K562 (cell line): ENCODE results near the gene ADAM8. TPM values are rescaled to one million over a fixed set of nuclear protein-coding genes. Genes with fewer than 3 reads are reported as not detected.

Source experiments
- ATAC-seq: fragments of 200-7000 bp; cut with Tn5 transposase; 3 replicates; pipeline ENCODE4 v1.9.1; 2020; ENCODE audit warnings: moderate library complexity
- BruUV-seq: library from RNA; stranded (reverse); fragments of 400-500 nt; replicated peaks from 2 replicates; lab custom pipeline; 2021; lab: Mats Ljungman, UMichigan
- CTCF ChIA-PET: fragments of 300-600 bp; formaldehyde crosslinking; extraction: SDS; loops from one replicate; lab custom pipeline; 2021; ENCODE audit warnings: low intra/inter-chr PET ratio; lab: Yijun Ruan, JAX
- POLR2A ChIA-PET: fragments of 300-600, 350-650 bp; sonication (Branson Sonifier 250); formaldehyde crosslinking; extraction: SDS; loops from one replicate; lab custom pipeline; 2021; ENCODE audit warnings: antibody characterized with exemption, inconsistent platforms; lab: Yijun Ruan, JAX
- DNase-seq, 4 experiments: peaks; one replicate each; pipeline versions ENCODE4 v3.0.0 to v3.0.0-alpha.2; 2011 to 2018; ENCODE audit warnings: low spot score in 3 of 4, mixed read lengths in 3 of 4; ENCODE audit errors: extremely low read depth in 1 of 4
- FAIRE-seq: peaks from 2 replicates; lab custom pipeline; 2011; peaks lifted over from hg19 to GRCh38; lab: Jason Lieb, UNC
- H2AFZ ChIP-seq: 2 replicates; pipeline ENCODE4 v1.6.0; 2011; ENCODE audit warnings: low read depth, low read length, control low read depth, inconsistent platforms
- H3K27ac ChIP-seq: fragments of 200-600 bp; 3 replicates; pipeline ENCODE4 v1.8.0; 2011; ENCODE audit warnings: low read depth, mild to moderate bottlenecking, control low read depth, inconsistent platforms, low read length, moderate library complexity, mixed read lengths; ENCODE audit errors: extremely low read depth
- H3K27me3 ChIP-seq, 2 experiments: fragments of 300-600 bp in 1 of 2; 2 replicates in 1 of 2; 3 replicates in 1 of 2; pipeline versions ENCODE4 v1.6.0 to v1.8.0; 2011; ENCODE audit warnings: inconsistent platforms in 2 of 2, low read length in 2 of 2, mild to moderate bottlenecking in 1 of 2, mixed read lengths in 1 of 2, moderate library complexity in 1 of 2; ENCODE audit not compliant: control insufficient read depth in 2 of 2, insufficient read depth in 2 of 2
- H3K36me3 ChIP-seq: fragments of 300-600 bp; 3 replicates; pipeline ENCODE4 v1.8.0; 2011; ENCODE audit warnings: mild to moderate bottlenecking, low read length, inconsistent platforms; ENCODE audit not compliant: control insufficient read depth, insufficient read depth
- H3K4me1 ChIP-seq, 2 experiments: fragments of 200-600 bp in 1 of 2; replicated peaks in 1 of 2; 2 replicates in 1 of 2; 3 replicates in 1 of 2; pipeline versions ENCODE4 v1.5.1 to v1.8.0; 2011; ENCODE audit warnings: inconsistent platforms in 2 of 2, low read length in 2 of 2, mild to moderate bottlenecking in 1 of 2, mixed read lengths in 1 of 2, moderate library complexity in 1 of 2; ENCODE audit not compliant: control insufficient read depth in 2 of 2, insufficient read depth in 2 of 2
- H3K4me2 ChIP-seq: 2 replicates; pipeline ENCODE4 v1.6.1; 2011; ENCODE audit warnings: low read length, control low read depth, inconsistent platforms, mixed read lengths; ENCODE audit not compliant: insufficient read depth
- H3K4me3 ChIP-seq: fragments of 200-600 bp; sonication (generic), shearing (Covaris generic); 2 replicates; pipeline ENCODE4 v1.5.1; 2016; ENCODE audit warnings: control low read depth, inconsistent platforms
- H3K79me2 ChIP-seq: fragments of 200-600 bp; 3 replicates; pipeline ENCODE4 v1.8.0; 2011; ENCODE audit warnings: low read length, inconsistent platforms; ENCODE audit not compliant: control insufficient read depth, insufficient read depth
- H3K9ac ChIP-seq, 2 experiments: 2 replicates each; pipeline versions ENCODE4 v1.6.0 to v1.6.1; 2011; ENCODE audit warnings: low read depth in 2 of 2, low read length in 2 of 2, control low read depth in 1 of 2, inconsistent platforms in 1 of 2, mild to moderate bottlenecking in 1 of 2, mixed read lengths in 1 of 2; ENCODE audit not compliant: insufficient read depth in 1 of 2
- H3K9me1 ChIP-seq: one replicate; pipeline ENCODE4 v1.6.0; 2011; ENCODE audit warnings: inconsistent platforms, mild to moderate bottlenecking, low read length, moderate library complexity; ENCODE audit not compliant: control insufficient read depth, insufficient read depth
- H3K9me3 ChIP-seq: replicated peaks from 2 replicates; pipeline ENCODE4 v1.5.1; 2011; ENCODE audit warnings: low read depth, low read length, inconsistent platforms; ENCODE audit not compliant: control insufficient read depth, insufficient read depth
- H4K20me1 ChIP-seq: replicated peaks from 2 replicates; pipeline ENCODE4 v1.6.1; 2011; ENCODE audit warnings: low read length, inconsistent platforms, mixed read lengths; ENCODE audit not compliant: control insufficient read depth, insufficient read depth
- ARID2 ChIP-seq: fragments of 450-650 bp; IDR thresholded peaks from 2 replicates; pipeline ENCODE4 v1.6.1; 2017; ENCODE audit warnings: antibody characterized with exemption, mild to moderate bottlenecking
- E4F1 ChIP-seq: fragments of 250-450 bp; sonication (Bioruptor Pico); IDR thresholded peaks from 2 replicates; pipeline ENCODE4 v1.5.0; 2021; ENCODE audit warnings: mild to moderate bottlenecking, borderline replicate concordance
- FOXA3 ChIP-seq, 2 experiments: fragments of 450-650 bp in 1 of 2; sonication (generic) in 1 of 2; formaldehyde crosslinking; IDR thresholded peaks in 1 of 2; conservative IDR thresholded peaks in 1 of 2; 2 replicates each; pipeline versions ENCODE4 v1.4.0 to v1.8.0; 2020 to 2022; ENCODE audit warnings: mild to moderate bottlenecking in 2 of 2, missing genetic modification reagents in 1 of 2
- HDAC6 ChIP-seq: IDR thresholded peaks from 2 replicates; pipeline ENCODE4 v1.6.1; 2012; ENCODE audit warnings: low read depth, mild to moderate bottlenecking, control low read depth, inconsistent platforms, low read length, moderate library complexity
- HNRNPUL1 ChIP-seq: fragments of 200-400 bp; formaldehyde crosslinking; IDR thresholded peaks from 2 replicates; pipeline ENCODE4 v1.6.1; 2017; ENCODE audit warnings: low read length
- LEF1 ChIP-seq: fragments of 450-650 bp; IDR thresholded peaks from 2 replicates; pipeline ENCODE4 v1.6.1; 2016; ENCODE audit warnings: mild to moderate bottlenecking
- POLR2AphosphoS2 ChIP-seq: IDR thresholded peaks from 2 replicates; pipeline ENCODE4 v1.6.1; 2012; ENCODE audit warnings: low read length, improper control_type of control experiment
- SMC3 ChIP-seq: conservative IDR thresholded peaks from 2 replicates; pipeline ENCODE4 v1.6.1; 2011; ENCODE audit warnings: low read depth, low read length, improper control_type of control experiment; ENCODE audit not compliant: insufficient read depth
- SNRNP70 ChIP-seq: fragments of 200-400 bp; formaldehyde crosslinking; optimal IDR thresholded peaks from 2 replicates; pipeline ENCODE3; 2017; ENCODE audit warnings: low read depth, low read length
- WGBS: fragments of 100-300 bp; shearing (Covaris generic); methylation state at CpG from one replicate; pipeline ENCODE4 v1.1.6; 2016; ENCODE audit warnings: low coverage, mixed read lengths; ENCODE audit not compliant: insufficient coverage; ENCODE audit errors: missing lambda C conversion rate; 5-methylcytosine and 5-hydroxymethylcytosine counted together
- in situ Hi-C: fragments of 300-500 bp; cut with MboI; formaldehyde crosslinking; loops from 4 replicates; pipeline ENCODE4 v1.15.0; 2018; ENCODE audit warnings: inconsistent platforms, mixed read lengths
- intact Hi-C: fragments of 100-400 bp; cut with micrococcal nuclease; formaldehyde crosslinking; loops from 2 replicates; pipeline ENCODE4 v1.14.2; 2022
- polyA plus RNA-seq, 8 experiments: library from polyadenylated mRNA; depleted of rRNA in 4 of 8; stranded (reverse) in 5 of 8; unstranded in 3 of 8; fragments of >200 nt; fragmentation: Nextera tagmentation in 2 of 8; fragmentation: Illumina TruSeq in 1 of 8; extraction: Ambion mirVana in 2 of 8; extraction: Trizol in 1 of 8; gene quantifications; 2 replicates each; pipeline versions ENCODE4 v1.2.1 to v1.2.3, GENCODE V29; 2011 to 2014; ENCODE audit warnings: inconsistent platforms in 1 of 8, missing spikeins in 1 of 8
- total RNA-seq, 7 experiments: library from RNA; depleted of rRNA in 6 of 7; stranded (reverse); fragments of >200 nt in 6 of 7; fragmentation: Illumina TruSeq in 2 of 7; extraction: Trizol in 2 of 7; gene quantifications; 2 replicates each; pipeline versions ENCODE4 v1.2.1 to v1.2.3, GENCODE V29; 2011 to 2021; ENCODE audit warnings: low replicate concordance in 1 of 7

Gene ADAM8
- total and polyA plus RNA-seq, 9 of the 15 experiments (the other 6 are each of a cell fraction or from before 2014, with no cell fraction given) = 0.07 to 7.0 (median 1.1) TPM

GRCh38 chr10:133255323-133255722 lies 21.3 kb downstream of the ADAM8 start:
- 87% methylated on average over 4 of the region's 15 CpGs for WGBS
- Histone ChIP-seq H3K36me3 (no peaks in the 10 kb centered on the region), H2AFZ (no peak overlapping the region), H3K9ac (no peak overlapping the region; a peak in 1 of 4 replicates), H3K27ac (no peak overlapping the region), H3K9me3 (no peaks in the 10 kb centered on the region), H3K79me2 (no peaks in the 10 kb centered on the region), H3K4me3 (no peak overlapping the region), H3K4me1 (peaks cover 0 to 66% of the 10 kb centered on the region in 2 experiments; a peak in 2 of 5 replicates), H3K27me3 (no peaks in the 10 kb centered on the region), H4K20me1 (no peaks in the 10 kb centered on the region), H3K4me2 (no peak overlapping the region), H3K9me1 (no peaks in the 10 kb centered on the region)
- ATAC-seq = no peak
- ChIA-PET CTCF (no interaction called here), POLR2A (interaction anchor here (0.7 to 4.6 kb wide), 2 partner anchors 9 to 28 kb away, joined by 3 to 18 read pairs; no protein-coding TSS in a partner anchor)
- intact Hi-C loops (no loop called here), in situ Hi-C loops (no loop called here)
- TF ChIP-seq POLR2AphosphoS2 (no peak), HNRNPUL1 (no peak), SNRNP70 (no peak), LEF1 (no peak), ARID2 (no peak), SMC3 (no peak), HDAC6 (no peak), FOXA3 (CRISPR knock-in tag; conservative IDR thresholded peaks at IDR 0.05 in 1 of 2, IDR thresholded peaks at IDR 0.05 in 1 of 2) (no peak), E4F1 (CRISPR knock-in tag) (no peak)
- no peak for DNase-seq
- FAIRE-seq = no peak
- no TSS peak for BruUV-seq
